HG03457 (cell line): ENCODE data around the gene ZFP1.

Experiments used
- ATAC-seq: cut with Tn5 transposase; IDR thresholded peaks from one replicate; pipeline ENCODE4 v1.9.1; 2021; ENCODE audit warnings: moderate number of reproducible peaks; ENCODE audit not compliant: unreplicated experiment

The ZFP1 gene

GRCh38 chr16:75147968-75148310 lies 385 bp upstream of the ZFP1 start:
- no peak for ATAC-seq

- ATAC-seq: no peak
Observed at GRCh38 chr16:75151798-75152197, 3.5 kb downstream of the ZFP1 start.

- no peak for ATAC-seq
Observed at GRCh38 chr16:75152635-75153034, 4.3 kb downstream of the ZFP1 start.

- ATAC-seq: no peak
Observed at GRCh38 chr16:75160386-75160785, 12.1 kb downstream of the ZFP1 start.

GRCh38 chr16:75169899-75170405 lies 21.6 kb downstream of the ZFP1 start:
- no peak for ATAC-seq

- no peak for ATAC-seq
Observed at GRCh38 chr16:75172578-75172977, 24.3 kb downstream of the ZFP1 start.

GRCh38 chr16:75175074-75175473 lies 26.8 kb downstream of the ZFP1 start:
- ATAC-seq: no peak

GRCh38 chr16:75176926-75177325 lies 28.6 kb downstream of the ZFP1 start:
- no peak for ATAC-seq

GRCh38 chr16:75179208-75179607 lies 30.9 kb downstream of the ZFP1 start:
- ATAC-seq: no peak

- ATAC-seq: no peak
Observed at GRCh38 chr16:75181630-75182029, 33.3 kb downstream of the ZFP1 start.

GRCh38 chr16:75188832-75189477 lies 40.6 kb downstream of the ZFP1 start:
- ATAC-seq: no peak

GRCh38 chr16:75189638-75190245 lies 41.4 kb downstream of the ZFP1 start:
- ATAC-seq: no peak

- no peak for ATAC-seq
Observed at GRCh38 chr16:75192606-75193264, 44.4 kb downstream of the ZFP1 start.

GRCh38 chr16:75193265-75193650 lies 44.9 kb downstream of the ZFP1 start:
- no peak for ATAC-seq

- no peak for ATAC-seq
Observed at GRCh38 chr16:75193730-75194444, 45.6 kb downstream of the ZFP1 start.

- no peak for ATAC-seq
Observed at GRCh38 chr16:75195811-75196790, 47.8 kb downstream of the ZFP1 start.

- ATAC-seq: no peak
Observed at GRCh38 chr16:75196836-75197235, 48.5 kb downstream of the ZFP1 start.

GRCh38 chr16:75197522-75198134 lies 49.3 kb downstream of the ZFP1 start:
- ATAC-seq: no peak

GRCh38 chr16:75198135-75198600 lies 49.8 kb downstream of the ZFP1 start:
- no peak for ATAC-seq

GRCh38 chr16:75202069-75202590 lies 53.8 kb downstream of the ZFP1 start:
- no peak for ATAC-seq
